HG03066 (cell line): ENCODE data around the gene TAF1B.
A peak's percentile ranks its signal among the peaks of the same experiment; 100 is the strongest.

ENCODE experiments used
- ATAC-seq: cut with Tn5 transposase; IDR thresholded peaks from one replicate; pipeline ENCODE4 v1.9.1; 2021; ENCODE audit warnings: low read depth; ENCODE audit not compliant: unreplicated experiment

The TAF1B gene

DNA sequence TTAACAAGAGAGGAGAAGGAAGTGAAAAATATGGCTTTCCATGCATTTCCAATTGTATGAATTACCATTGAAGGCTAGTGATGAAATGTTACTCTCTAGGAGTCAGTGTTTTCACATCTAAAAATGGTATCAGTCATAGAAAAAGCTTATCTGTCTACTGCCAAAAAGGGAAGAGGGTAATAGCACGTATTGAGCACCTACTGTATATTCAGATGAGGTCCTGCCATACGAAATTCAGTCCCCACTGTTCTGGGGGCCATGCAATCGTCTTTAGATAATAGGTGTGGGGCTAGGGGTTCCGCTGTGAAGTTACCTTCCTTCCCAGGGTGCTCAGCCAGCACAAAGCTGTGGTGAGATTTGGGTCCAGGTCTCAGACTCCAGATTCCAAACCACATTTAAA, 94.0 kb downstream of the TAF1B start:
- ATAC-seq, result no peak

- no peak for ATAC-seq
Observed at GRCh38 chr2:9937968-9938367, 94.7 kb downstream of the TAF1B start.

DNA sequence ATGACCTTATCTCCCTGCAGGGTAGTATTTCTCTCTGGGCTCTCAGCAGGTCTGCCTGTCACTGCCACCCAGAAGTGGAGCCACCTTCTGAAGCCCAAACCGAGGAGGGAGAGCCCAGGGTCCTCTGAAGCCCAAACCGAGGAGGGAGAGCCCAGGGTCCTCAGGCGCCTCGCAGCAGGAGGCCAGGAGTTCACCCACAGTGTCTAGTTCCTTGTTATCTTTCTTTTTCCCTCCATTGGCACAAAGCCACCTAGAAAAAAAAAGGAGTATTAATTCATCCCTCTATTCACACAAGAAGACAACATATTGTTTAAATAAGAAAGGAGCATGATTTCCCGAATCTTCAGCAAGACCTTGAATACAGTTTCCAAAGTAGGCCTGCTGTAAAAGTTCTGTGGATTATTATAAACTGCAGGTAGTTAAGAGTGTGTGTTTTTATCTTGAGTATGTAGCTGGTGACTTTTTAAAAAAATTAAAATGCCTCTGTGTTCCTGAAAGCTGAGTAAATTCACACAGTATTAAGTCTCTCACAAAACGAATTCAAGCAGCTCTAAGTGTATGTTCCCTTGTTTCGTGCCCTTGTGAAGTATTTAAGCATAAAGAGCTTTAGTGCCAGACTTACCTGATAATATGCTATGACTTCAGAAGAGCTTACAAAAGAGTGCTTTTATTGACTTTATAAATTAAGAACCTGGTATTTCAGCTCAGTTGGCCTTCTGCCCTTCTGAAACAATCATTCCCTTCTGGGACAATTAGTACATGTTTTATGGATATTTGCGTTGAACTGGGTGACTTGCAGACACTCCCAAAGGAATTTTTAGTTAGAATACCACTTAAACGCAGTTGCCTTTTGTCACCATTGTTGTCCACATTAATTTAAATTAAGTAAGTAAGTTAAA, 96.6 kb downstream of the TAF1B start:
- ATAC-seq, result no peak

DNA sequence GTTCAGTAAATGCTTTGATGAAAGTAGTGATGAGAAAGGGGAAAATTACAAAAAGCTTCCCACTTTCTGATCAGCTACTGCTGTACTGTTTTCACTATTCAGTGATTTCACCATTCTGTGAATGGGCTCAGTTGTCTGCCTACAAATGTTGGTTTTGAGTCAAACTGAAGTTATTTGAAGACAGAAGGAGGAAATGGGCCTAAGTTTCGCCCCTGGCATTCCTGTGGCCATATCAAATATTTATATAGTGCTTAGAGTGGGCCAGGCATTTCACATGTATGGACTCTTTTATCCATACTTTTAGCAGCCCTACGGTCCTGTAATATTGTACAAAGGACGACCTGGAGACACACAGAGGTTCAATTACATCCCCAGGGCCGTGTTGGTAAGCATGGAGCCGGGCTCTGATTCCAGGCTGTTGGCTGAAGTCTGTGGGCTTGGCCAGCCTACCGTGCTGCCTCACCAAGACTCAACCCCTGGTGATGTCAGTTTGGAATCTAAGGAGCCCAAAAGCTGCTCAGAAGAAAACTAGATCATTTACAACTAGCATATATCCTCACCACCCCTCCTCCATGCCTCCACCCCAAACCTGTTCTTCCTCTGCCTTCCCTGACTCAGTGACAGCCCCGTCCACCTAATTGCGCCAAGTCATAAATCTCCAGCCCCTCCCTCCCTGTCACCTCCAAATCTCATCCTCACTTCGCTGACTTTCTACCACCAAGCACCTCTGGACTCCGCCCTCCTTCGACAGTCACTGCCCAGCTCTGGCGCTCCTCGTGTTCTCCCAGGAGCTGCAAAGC, 98.1 kb downstream of the TAF1B start:
- no peak for ATAC-seq

GRCh38 chr2:9941996-9942390, 98.7 kb downstream of the TAF1B start:
- ATAC-seq, result no peak

- ATAC-seq, result no peak
Observed at GRCh38 chr2:9944330-9944758, 101.1 kb downstream of the TAF1B start.

GRCh38 chr2:9945596-9945995, 102.3 kb downstream of the TAF1B start:
- no peak for ATAC-seq

- no peak for ATAC-seq
Observed at GRCh38 chr2:9946076-9946475, 102.8 kb downstream of the TAF1B start.

- ATAC-seq, result no peak
Observed at GRCh38 chr2:9946818-9947217, 103.5 kb downstream of the TAF1B start.

GRCh38 chr2:9948721-9949120, 105.4 kb downstream of the TAF1B start:
- ATAC-seq, result no peak

DNA sequence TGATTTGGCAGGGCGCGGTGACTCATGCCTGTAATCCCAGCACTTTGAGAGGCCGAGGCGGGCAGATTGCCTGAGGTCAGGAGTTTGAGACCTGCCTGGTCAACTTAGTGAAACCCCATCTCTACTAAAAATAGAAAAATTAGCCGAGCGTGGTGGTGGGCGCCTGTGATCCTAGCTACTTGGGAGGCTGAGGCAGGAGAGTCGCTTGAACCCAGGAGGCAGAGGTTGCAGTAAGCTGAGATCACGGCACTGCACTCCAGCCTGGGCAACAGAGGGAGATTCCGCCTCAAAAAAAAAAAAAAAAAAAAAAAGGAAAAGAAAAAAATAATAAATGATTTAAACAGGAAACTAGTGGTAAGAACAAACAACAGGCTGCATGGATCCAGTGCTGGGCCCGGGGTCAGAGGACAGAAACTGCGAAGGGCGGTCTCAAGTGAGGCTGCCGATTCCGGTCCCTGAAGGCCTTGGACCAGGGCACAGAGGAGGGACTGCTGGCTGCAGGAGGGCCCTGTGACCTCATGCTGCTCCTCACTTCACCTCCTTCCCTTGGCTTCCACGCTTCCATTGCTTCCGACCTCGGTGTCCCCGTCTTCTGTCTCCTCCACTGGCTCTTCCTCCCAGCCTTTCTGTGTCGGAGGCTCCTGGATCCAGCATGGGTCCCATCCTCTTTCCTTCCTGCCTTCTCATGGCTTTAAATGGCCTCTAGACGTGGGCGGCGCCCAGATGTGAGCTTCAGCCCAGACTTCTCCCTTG, 106.1 kb downstream of the TAF1B start:
- ATAC-seq, result no peak

GRCh38 chr2:9949992-9950520, 106.8 kb downstream of the TAF1B start:
- no peak for ATAC-seq

DNA sequence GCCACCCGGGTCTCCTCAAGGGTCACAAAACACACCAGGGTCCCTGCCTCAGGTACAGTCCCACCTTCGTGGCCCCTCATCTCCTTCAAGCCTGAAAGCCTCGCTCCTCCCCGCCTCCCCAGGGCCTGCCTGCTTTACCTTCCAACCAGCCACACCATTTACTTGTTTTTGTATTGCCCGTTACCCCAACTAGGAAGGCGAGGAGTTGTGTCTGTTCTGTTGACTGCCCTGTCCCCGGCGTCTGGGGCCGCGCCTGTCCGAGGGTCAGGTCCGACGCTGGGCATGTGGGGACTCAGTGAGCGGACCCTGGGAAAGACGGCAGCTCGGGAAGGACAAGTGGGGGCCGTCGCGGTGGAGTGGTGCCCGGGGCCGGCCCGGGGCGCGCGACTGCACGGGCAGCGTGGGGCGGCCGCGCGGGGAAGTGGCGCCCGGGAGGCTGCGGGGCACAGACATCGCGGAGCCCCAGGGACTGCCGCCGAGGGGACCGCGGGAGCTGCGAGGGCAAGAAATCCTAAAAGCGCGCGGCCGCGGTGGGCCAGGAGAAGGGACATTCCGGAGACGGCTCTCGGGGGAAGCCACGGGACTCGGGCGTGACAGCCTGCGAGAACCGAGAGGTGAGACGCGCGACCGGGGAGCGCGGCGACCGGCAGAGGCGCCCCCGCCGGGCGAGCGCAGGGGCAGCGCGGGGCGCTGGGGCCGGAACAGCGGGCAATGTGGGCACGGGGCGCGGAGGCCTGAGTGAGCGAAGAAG, 107.4 kb downstream of the TAF1B start:
- peak; percentile 38 for ATAC-seq

GRCh38 chr2:9951272-9951521, 107.9 kb downstream of the TAF1B start:
- no peak for ATAC-seq

GRCh38 chr2:9951522-9952285, 108.4 kb downstream of the TAF1B start, which contains the start of gene GRHL1:
GRHL1 (plus strand) TSS chr2:9951693; CDS start chr2:9951834, 141 bp downstream.
- peak; percentile 93 for ATAC-seq

- ATAC-seq, result no peak
Observed at GRCh38 chr2:9952286-9952737, 109.0 kb downstream of the TAF1B start.

- ATAC-seq, result no peak
Observed at GRCh38 chr2:9952856-9953503, 109.7 kb downstream of the TAF1B start.

GRCh38 chr2:9954136-9954535, 110.9 kb downstream of the TAF1B start:
- no peak for ATAC-seq

- no peak for ATAC-seq
Observed at GRCh38 chr2:9958057-9958456, 114.8 kb downstream of the TAF1B start.
